HCT116 (cell line): ENCODE measurements around the gene UQCC2.

Experiments
- CTCF ChIP-seq, 3 experiments: fragments of 200-600 bp in 1 of 3; sonication (generic) in 1 of 3; IDR thresholded peaks in 2 of 3; conservative IDR thresholded peaks in 1 of 3; 2 replicates each; pipeline ENCODE4 v1.5.1; 2012 to 2017; ENCODE audit warnings: low read depth in 2 of 3, low read length in 2 of 3, antibody characterized with exemption in 1 of 3, borderline replicate concordance in 1 of 3, control low read depth in 1 of 3, mild to moderate bottlenecking in 1 of 3, mixed read lengths in 1 of 3, mixed run types in 1 of 3, moderate library complexity in 1 of 3; ENCODE audit not compliant: insufficient read depth in 1 of 3
- EZH2 ChIP-seq: fragments of 200-600 bp; sonication (generic); IDR thresholded peaks from 2 replicates; pipeline ENCODE4 v1.6.1; 2017; ENCODE audit warnings: antibody characterized with exemption, mixed run types
- REST ChIP-seq: IDR thresholded peaks from 2 replicates; pipeline ENCODE4 v1.6.1; 2012; ENCODE audit warnings: low read depth

GRCh38 chr6:33675968-33676367 lies 35.5 kb downstream of the UQCC2 start:
- no peak for TF ChIP-seq REST
- TF ChIP-seq CTCF (IDR thresholded peaks at IDR 0.05 in 2 of 3, conservative IDR thresholded peaks at IDR 0.05 in 1 of 3; ENCODE audit: borderline replicate concordance in 1 of 3, insufficient read depth in 1 of 3, low read depth in 2 of 3, low read length in 2 of 3) = no peak
- no peak for TF ChIP-seq EZH2
